GM21723 (cell line): ENCODE measurements around the gene MAP4K4.

ENCODE experiments used
- ATAC-seq: cut with Tn5 transposase; IDR thresholded peaks from one replicate; pipeline ENCODE4 v1.9.1; 2021; ENCODE audit warnings: mild to moderate bottlenecking, moderate library complexity; ENCODE audit not compliant: unreplicated experiment

The MAP4K4 gene

GRCh38 chr2:101720732-101721131 is 23.2 kb downstream of the MAP4K4 start:
- ATAC-seq: no peak

GRCh38 chr2:101722864-101723263 is 25.4 kb downstream of the MAP4K4 start:
- no peak for ATAC-seq

- ATAC-seq: no peak
Measured at GRCh38 chr2:101723371-101724124, 26.0 kb downstream of the MAP4K4 start.

GRCh38 chr2:101724125-101724474 is 26.6 kb downstream of the MAP4K4 start:
- ATAC-seq: no peak

- no peak for ATAC-seq
Measured at GRCh38 chr2:101725038-101725437, 27.5 kb downstream of the MAP4K4 start.

DNA sequence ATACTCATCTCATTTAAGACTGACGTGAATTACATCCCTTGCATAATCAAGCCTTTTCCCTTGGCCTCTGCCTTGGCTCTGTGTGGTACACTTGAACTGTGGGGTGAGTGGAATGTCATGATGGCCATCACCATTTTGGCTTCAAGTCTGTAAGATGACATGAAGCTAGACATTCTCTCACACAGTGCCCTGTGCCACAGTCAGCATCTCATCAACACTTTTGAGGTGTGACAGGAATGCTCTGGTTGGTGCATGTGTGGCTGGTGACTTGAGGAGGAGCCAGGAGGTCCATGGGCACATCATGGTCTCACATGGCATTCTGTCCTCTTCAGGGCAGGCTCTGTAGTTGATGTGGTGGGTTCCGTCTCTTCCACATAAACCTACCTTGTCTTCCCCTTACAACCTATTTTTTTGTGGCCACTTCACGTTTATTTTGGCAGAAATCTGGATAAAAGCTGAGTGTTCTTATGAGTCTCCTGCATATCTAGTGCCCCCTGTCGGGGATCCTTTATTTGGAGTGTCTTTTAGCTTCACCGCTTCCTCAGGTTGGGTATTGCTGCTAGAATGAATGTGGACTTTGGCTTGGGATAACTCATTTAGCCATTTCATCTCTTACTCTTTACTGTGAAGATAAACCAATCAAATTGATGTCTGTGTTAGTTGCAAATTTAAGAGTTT is 28.1 kb downstream of the MAP4K4 start:
- no peak for ATAC-seq

- no peak for ATAC-seq
Measured at GRCh38 chr2:101728865-101729264, 31.4 kb downstream of the MAP4K4 start.

- ATAC-seq: no peak
Measured at GRCh38 chr2:101729521-101730190, 32.1 kb downstream of the MAP4K4 start.

DNA sequence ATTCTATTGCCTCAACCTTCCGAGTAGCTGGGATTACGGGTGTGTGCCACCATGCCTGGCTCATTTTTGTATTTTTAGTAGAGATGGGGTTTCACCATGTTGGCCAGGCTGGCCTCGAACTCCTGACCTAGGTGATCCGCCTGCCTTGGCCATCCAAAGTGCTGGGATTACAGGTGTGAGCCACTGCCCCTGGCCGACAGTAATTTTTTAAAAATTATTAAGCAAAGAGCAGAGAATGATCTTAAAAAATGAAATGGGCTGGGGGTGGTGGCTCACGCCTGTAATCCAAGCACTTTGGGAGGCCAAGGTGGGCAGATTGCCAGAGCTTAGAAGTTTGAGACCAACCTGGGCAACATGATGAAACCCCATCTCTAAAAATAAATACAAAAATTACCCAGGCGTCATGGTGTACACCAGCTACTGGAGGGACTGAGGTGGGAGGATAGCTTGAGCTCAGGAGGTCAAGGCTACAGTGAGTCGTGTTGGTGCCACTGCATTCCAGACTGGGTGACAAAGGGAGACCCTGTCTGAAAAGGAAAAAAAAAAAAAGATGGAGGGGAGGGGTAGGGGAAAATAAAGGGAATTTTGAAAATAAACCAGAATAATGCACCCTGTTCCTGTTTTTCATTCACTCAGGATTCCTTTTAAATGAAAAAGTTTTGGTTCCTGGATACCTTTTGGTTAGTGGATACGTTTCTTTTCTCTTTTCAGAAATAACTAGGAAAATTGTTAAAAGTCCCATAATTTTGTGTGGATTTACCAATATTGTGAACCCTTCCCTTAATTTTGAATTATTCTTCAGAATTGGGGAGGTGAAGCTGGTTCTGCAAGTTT is 33.9 kb downstream of the MAP4K4 start:
- ATAC-seq: no peak

GRCh38 chr2:101732199-101732598 is 34.7 kb downstream of the MAP4K4 start:
- ATAC-seq: no peak

DNA sequence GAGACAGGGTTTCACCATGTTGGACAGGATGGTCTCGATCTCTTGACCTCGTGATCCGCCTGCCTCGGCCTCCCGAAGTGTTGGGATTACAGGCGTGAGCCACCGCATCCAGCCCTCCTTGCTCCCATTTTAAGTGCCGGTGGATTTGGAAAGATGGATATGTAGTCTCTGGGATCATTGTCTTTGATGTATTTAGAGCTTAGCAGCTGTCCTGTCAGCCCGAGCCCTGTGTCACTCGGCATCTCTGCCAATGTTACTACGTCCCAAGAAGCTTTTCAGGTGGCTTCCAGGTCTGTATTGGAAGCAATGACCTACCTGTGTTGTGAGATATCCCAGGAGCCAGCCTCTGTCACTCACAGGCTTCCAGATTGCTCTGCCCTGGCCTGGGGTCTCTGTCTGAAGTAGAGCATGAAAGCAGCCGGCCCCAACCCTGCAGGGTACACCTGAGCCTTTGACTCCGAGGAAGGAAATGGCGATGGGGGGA is 35.3 kb downstream of the MAP4K4 start:
- no peak for ATAC-seq

DNA sequence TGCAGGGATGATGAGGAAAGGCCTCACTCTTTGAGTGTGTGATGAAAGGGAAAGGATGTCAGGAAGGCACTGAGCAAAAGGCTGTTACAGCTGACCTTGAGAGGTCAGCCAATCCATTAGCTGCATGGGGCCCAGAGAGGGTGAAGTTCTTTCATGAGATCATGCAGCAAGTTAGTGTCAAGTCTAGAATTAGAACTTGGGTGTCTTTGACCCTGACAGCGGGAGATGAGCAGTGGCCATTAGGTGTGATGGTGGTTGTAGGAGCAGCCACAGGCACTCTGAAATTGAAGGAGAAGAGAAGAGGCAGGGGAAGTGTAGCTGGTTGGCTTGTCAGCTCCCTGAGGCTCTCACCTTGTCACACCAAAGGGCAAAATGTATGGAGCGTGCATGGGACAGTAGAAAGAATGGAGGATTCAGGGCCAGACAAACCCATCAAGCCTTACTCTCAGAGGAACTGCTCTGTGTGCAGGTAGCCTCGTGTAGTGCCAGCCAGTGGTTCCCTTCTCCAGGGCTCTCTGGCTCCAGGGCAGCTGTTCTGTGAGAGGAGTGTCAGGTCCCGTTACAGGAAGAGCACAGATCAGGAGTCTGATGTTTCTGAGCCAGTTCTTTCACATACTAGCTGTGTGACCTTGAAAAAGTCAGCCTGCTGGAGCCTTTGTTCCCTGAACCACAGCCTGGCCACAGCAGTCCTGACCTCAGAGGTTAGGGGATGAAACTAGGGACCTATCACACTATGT is 35.9 kb downstream of the MAP4K4 start:
- no peak for ATAC-seq

GRCh38 chr2:101734505-101735165 is 37.1 kb downstream of the MAP4K4 start:
- ATAC-seq: no peak

DNA sequence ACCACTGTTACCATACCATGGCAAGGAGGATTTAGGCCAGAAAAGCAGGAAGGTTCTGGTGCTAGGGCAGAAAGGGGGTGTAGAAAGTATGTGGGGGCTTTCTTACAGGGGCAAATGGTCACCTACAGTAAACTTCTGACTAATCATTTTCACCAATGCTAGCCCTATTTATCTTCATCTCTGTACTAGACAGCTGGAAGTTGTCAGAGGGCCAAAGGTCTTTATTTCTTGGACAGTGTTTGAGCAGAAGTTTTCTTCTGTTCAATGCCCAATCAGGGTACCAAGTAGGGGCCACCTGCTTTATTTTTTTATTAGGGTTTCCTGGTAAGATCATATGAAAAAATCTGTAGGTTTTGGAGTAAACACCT is 37.6 kb downstream of the MAP4K4 start:
- ATAC-seq: no peak

DNA sequence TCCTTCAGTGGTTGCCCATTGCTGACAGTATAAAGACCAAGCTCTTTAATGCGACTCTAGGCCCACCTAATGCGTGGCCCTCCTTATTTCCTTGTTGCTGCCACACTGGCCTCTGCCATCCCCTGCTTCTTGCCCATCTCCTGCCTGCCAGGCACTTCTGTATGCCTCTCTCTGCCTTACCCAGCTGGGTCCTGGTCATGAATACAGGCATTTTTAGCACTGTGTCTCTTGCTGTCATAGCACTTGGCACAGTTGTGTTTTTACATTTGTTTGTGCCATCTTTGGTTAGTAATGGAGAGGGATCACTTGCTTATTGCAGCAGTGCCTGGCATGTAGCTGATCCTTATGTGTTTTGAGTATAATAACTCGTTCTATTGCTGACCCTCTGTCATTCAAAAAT is 38.7 kb downstream of the MAP4K4 start:
- ATAC-seq: no peak

DNA sequence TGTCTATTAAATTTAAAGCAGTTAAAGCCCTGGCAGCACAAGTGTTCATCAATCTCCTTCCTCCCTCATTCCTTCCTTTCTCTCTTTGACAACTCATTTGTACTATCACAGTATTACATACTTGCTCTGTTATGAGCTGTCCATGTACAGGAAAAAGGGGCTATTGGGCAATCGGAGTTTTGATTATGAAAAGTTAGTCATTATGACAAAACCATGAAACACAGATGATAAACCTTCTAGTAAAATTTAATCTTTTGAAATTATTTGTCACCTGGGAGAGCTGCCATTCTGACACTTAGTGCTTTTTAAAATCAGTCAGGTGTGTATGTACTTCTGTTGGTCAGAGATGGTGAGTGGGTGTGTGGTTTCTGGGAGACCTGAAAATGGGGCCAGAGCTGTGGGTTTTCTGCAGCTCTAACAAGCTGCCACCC is 39.4 kb downstream of the MAP4K4 start:
- no peak for ATAC-seq

GRCh38 chr2:101737478-101738255 is 40.2 kb downstream of the MAP4K4 start:
- ATAC-seq: no peak

DNA sequence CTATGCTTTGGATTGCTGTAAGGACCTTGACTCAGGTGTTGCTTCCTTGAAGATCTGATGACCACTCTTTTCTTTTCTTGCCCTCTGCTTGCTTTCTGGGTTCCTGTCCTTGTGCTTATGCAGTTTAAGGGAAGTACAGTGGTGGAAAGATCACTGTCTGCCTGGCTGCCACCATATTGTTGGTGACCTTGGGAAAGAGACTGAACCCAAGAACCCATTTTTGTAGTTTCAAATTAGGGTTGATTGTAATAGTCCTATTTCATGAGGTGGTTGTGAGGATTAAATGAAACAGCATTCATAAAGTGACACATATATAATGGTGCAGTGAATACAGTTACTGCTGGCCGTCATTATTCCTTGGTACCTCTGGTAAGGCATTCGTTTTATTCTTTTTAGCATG is 41.1 kb downstream of the MAP4K4 start:
- ATAC-seq: no peak

DNA sequence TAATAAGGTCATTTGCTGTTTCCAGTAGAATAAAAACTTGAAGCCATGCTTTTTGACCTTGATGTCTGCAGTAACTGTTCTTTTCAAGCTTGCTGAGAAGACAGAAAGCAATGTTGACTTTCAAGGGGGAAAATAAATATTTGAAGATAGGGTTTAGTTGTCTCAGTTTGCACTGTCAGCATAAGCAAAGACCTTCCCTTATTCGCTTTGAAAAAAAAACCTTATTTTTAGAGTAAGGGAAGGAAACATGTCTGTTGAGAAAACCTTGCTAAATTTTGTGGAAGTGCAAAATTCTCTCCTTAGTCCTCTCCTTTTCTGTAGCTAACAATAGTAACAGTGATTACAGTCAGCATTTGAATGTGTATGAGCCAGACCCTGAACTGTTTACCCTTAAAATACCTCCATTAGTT is 43.1 kb downstream of the MAP4K4 start:
- ATAC-seq: no peak
